Loucy (cell line): ENCODE results near the gene GPBAR1.

Source experiments
- EZH2phosphoT487 ChIP-seq: fragments of 200-600 bp; IDR thresholded peaks from 2 replicates; pipeline ENCODE4 v1.6.1; 2018; ENCODE audit warnings: antibody characterized with exemption, mild to moderate bottlenecking, moderate library complexity, borderline replicate concordance
- TF ChIP-seq, protein P1 (sequence below): fragments of 200-600 bp; sonication (generic); conservative IDR thresholded peaks from 2 replicates; pipeline ENCODE4 v1.5.1; 2014; ENCODE audit warnings: mild to moderate bottlenecking, antibody characterized with exemption, low read length

DNA sequence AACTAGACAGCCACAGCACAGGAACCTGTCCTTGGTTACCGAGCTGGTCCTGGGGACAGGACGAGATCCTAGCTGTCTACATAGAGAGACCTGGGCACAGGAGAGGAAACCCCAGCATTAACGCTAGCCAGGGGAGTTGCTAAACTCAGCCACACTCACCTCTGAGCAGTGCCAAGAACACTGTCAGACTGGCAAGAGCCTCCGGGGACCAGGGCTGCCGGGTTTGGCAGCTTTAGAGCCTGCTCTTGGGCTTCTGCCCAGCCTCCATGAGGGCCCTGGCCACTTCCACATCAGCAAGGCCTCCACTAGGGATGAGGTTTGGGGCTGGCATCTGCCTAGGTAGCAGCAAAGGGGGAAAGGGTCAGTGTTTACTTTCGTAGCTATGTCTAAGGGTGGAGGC lies 24.8 kb downstream of the GPBAR1 start:
- TF ChIP-seq, protein P1, sequence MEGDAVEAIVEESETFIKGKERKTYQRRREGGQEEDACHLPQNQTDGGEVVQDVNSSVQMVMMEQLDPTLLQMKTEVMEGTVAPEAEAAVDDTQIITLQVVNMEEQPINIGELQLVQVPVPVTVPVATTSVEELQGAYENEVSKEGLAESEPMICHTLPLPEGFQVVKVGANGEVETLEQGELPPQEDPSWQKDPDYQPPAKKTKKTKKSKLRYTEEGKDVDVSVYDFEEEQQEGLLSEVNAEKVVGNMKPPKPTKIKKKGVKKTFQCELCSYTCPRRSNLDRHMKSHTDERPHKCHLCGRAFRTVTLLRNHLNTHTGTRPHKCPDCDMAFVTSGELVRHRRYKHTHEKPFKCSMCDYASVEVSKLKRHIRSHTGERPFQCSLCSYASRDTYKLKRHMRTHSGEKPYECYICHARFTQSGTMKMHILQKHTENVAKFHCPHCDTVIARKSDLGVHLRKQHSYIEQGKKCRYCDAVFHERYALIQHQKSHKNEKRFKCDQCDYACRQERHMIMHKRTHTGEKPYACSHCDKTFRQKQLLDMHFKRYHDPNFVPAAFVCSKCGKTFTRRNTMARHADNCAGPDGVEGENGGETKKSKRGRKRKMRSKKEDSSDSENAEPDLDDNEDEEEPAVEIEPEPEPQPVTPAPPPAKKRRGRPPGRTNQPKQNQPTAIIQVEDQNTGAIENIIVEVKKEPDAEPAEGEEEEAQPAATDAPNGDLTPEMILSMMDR = no peak
- no peak for TF ChIP-seq EZH2phosphoT487
